ENCODE results near the gene CDKN2B-AS1. TPM values are rescaled to one million over a fixed set of nuclear protein-coding genes. Genes with fewer than 3 reads are reported as not detected.

Gene CDKN2B-AS1
- polyA plus RNA-seq, 1 experiment: 2.8 TPM

GRCh38 chr9:22067196-22067595, 72.6 kb downstream of the CDKN2B-AS1 start:
- DNase-seq (ENCODE audit: low read depth, low spot score): no peak

GRCh38 chr9:22068369-22068768, 73.8 kb downstream of the CDKN2B-AS1 start:
- no peak for DNase-seq (ENCODE audit: low read depth, low spot score)
- no peak overlapping the region for H3K27ac ChIP-seq (ENCODE audit: low read depth, low read length)
- no peak for TF ChIP-seq CTCF (IDR thresholded peaks at IDR 0.05; ENCODE audit: low read depth, low read length)
- ChIA-PET CTCF (interaction anchor here (1.6 kb wide), 1 partner anchor 12 kb away, joined by 3 read pairs; no protein-coding TSS in a partner anchor), POLR2A (no interaction called here)
- no peaks in the 10 kb centered on the region for H3K27me3 ChIP-seq (ENCODE audit: control insufficient read depth, insufficient read depth, low read length)
- no peaks in the 10 kb centered on the region for H3K9me3 ChIP-seq (ENCODE audit: control insufficient read depth, insufficient read depth, low read length)
- H3K4me3 ChIP-seq (ENCODE audit: low read depth, low read length): no peak overlapping the region

More at GRCh38 chr9:22067196-22067595, 72.6 kb downstream of the CDKN2B-AS1 start:
- ChIA-PET CTCF (interaction anchor here (0.9 to 1.6 kb wide), 3 partner anchors 13 to 177 kb away, joined by 3 to 4 read pairs (median 3); no protein-coding TSS in a partner anchor), POLR2A (no interaction called here)
- Histone ChIP-seq H3K27ac (ENCODE audit: low read depth, low read length) (no peak overlapping the region), H3K9me3 (ENCODE audit: control insufficient read depth, insufficient read depth, low read length) (no peaks in the 10 kb centered on the region), H3K4me3 (ENCODE audit: low read depth, low read length) (no peak overlapping the region), H3K27me3 (ENCODE audit: control insufficient read depth, insufficient read depth, low read length) (no peaks in the 10 kb centered on the region)
- no peak for TF ChIP-seq CTCF (IDR thresholded peaks at IDR 0.05; ENCODE audit: low read depth, low read length)

GRCh38 chr9:22073349-22073748, 78.8 kb downstream of the CDKN2B-AS1 start:
- Histone ChIP-seq H3K27ac (ENCODE audit: low read depth, low read length) (no peak overlapping the region), H3K9me3 (ENCODE audit: control insufficient read depth, insufficient read depth, low read length) (no peaks in the 10 kb centered on the region), H3K4me3 (ENCODE audit: low read depth, low read length) (no peak overlapping the region), H3K27me3 (ENCODE audit: control insufficient read depth, insufficient read depth, low read length) (no peaks in the 10 kb centered on the region)
- CTCF ChIA-PET: no interaction called here
- POLR2A ChIA-PET: no interaction called here
- DNase-seq (ENCODE audit: low read depth, low spot score): no peak
- TF ChIP-seq CTCF (IDR thresholded peaks at IDR 0.05; ENCODE audit: low read depth, low read length): no peak

- H3K4me3 ChIP-seq (ENCODE audit: low read depth, low read length): no peak overlapping the region
- no peak for DNase-seq (ENCODE audit: low read depth, low spot score)
- ChIA-PET POLR2A (no interaction called here), CTCF (interaction anchor here (1.7 kb wide), 1 partner anchor 69 kb away, joined by 9 read pairs; the partner anchor contains the start of gene CDKN2B)
- H3K27ac ChIP-seq (ENCODE audit: low read depth, low read length): no peak overlapping the region
- TF ChIP-seq CTCF (IDR thresholded peaks at IDR 0.05; ENCODE audit: low read depth, low read length): no peak
- H3K9me3 ChIP-seq (ENCODE audit: control insufficient read depth, insufficient read depth, low read length): no peaks in the 10 kb centered on the region
- H3K27me3 ChIP-seq (ENCODE audit: control insufficient read depth, insufficient read depth, low read length): no peaks in the 10 kb centered on the region
These were observed 83.5 kb downstream of the CDKN2B-AS1 start for GRCh38 chr9:22078081-22078480.

GRCh38 chr9:22079873-22080341, 85.3 kb downstream of the CDKN2B-AS1 start:
- peak overlapping the region; percentile 11 for H3K27ac ChIP-seq (ENCODE audit: low read depth, low read length)
- peak; percentile 43 for DNase-seq (ENCODE audit: low read depth, low spot score)

More at GRCh38 chr9:22079873-22080341, 85.3 kb downstream of the CDKN2B-AS1 start:
- no peak overlapping the region for H3K4me3 ChIP-seq (ENCODE audit: low read depth, low read length)
- H3K27me3 ChIP-seq (ENCODE audit: control insufficient read depth, insufficient read depth, low read length): no peaks in the 10 kb centered on the region
- POLR2A ChIA-PET: no interaction called here
- no peak for TF ChIP-seq CTCF (IDR thresholded peaks at IDR 0.05; ENCODE audit: low read depth, low read length)
- no peaks in the 10 kb centered on the region for H3K9me3 ChIP-seq (ENCODE audit: control insufficient read depth, insufficient read depth, low read length)
- CTCF ChIA-PET: interaction anchor here (0.6 to 2.1 kb wide), 6 partner anchors 12 to 266 kb away, joined by 3 to 22 read pairs (median 6); partner anchors contain the start of gene CDKN2B
